Epithelial cell of proximal tubule (primary cell): ENCODE results near the gene SLC25A1. TPM values are rescaled to one million over a fixed set of nuclear protein-coding genes. Genes with fewer than 3 reads are reported as not detected.
A peak's percentile ranks its signal among the peaks of the same experiment; 100 is the strongest.

Experiments used
- DNase-seq: peaks from one replicate; pipeline ENCODE4 v3.0.0-alpha.2; 2011; ENCODE audit warnings: low read depth
- H3K4me3 ChIP-seq: 2 replicates; pipeline ENCODE4 v1.5.1; 2011; ENCODE audit warnings: low read depth, mild to moderate bottlenecking, low read length
- total RNA-seq: library from RNA; depleted of rRNA; stranded (reverse); fragments of >200 nt; gene quantifications from 2 replicates; pipeline ENCODE4 v1.2.3, GENCODE V29; 2015
- TF ChIP-seq, protein P1 (sequence below): conservative IDR thresholded peaks from 2 replicates; pipeline ENCODE4 v1.5.1; 2012; ENCODE audit warnings: low read depth, mild to moderate bottlenecking, low read length

The SLC25A1 gene
- total RNA-seq, 1 donor from 2014 or later = 168 TPM

- H3K4me3 ChIP-seq = no peak overlapping the region
- TF ChIP-seq, protein P1, sequence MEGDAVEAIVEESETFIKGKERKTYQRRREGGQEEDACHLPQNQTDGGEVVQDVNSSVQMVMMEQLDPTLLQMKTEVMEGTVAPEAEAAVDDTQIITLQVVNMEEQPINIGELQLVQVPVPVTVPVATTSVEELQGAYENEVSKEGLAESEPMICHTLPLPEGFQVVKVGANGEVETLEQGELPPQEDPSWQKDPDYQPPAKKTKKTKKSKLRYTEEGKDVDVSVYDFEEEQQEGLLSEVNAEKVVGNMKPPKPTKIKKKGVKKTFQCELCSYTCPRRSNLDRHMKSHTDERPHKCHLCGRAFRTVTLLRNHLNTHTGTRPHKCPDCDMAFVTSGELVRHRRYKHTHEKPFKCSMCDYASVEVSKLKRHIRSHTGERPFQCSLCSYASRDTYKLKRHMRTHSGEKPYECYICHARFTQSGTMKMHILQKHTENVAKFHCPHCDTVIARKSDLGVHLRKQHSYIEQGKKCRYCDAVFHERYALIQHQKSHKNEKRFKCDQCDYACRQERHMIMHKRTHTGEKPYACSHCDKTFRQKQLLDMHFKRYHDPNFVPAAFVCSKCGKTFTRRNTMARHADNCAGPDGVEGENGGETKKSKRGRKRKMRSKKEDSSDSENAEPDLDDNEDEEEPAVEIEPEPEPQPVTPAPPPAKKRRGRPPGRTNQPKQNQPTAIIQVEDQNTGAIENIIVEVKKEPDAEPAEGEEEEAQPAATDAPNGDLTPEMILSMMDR = no peak
- no peak for DNase-seq
Observed at GRCh38 chr22:19148417-19149046, 30.0 kb downstream of the SLC25A1 start.

- DNase-seq = no peak
- TF ChIP-seq, protein P1 = no peak
- H3K4me3 ChIP-seq = no peak overlapping the region
Observed at GRCh38 chr22:19147195-19147780, 31.2 kb downstream of the SLC25A1 start.

- no peak for DNase-seq
- TF ChIP-seq, protein P1 = peak; percentile 25
- no peak overlapping the region for H3K4me3 ChIP-seq
Observed at GRCh38 chr22:19146215-19146968, 32.1 kb downstream of the SLC25A1 start.

DNA sequence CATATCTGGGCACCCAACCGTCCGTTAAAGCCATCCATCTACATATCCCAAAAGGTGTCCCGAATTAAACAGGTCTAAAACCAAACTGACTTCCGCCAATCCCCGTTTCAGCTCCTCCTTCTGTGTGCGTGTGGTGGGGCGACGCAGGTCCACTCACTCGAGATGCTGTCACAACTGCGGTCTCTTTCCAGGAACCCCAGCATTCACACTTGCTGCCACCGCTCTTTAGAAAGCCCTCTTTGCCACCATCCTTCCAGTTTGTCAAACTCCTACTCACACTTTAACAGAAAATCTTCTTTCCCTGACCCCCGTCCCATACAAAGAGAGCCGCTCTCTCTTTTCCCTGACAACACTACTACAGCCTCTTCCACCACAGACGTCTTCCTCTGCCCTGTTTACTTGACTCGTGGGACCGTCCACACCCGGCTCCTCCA, 34.6 kb downstream of the SLC25A1 start:
- TF ChIP-seq, protein P1 = no peak
- no peak for DNase-seq
- H3K4me3 ChIP-seq = peak overlapping the region; percentile 99

DNA sequence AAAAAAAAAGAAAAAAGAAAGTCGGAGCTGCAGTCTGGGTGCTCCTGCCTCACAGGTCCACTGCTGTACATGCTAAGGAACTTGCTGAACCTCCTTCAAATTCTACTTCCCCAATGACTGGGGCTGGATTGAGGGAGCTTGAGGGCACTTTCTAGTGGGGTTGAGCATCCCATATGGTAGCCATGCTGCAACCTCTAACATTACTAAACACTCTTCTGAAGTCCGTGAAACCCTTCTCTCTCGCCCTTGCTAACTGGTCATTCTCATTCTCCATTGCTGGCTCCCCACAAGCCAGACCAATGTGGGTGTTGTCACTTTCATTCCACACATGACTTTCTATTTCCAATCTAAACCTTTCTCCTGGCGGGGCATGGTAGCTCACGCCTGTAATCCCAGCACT, 35.3 kb downstream of the SLC25A1 start:
- TF ChIP-seq, protein P1 = no peak
- no peak for DNase-seq
- no peak overlapping the region for H3K4me3 ChIP-seq

DNA sequence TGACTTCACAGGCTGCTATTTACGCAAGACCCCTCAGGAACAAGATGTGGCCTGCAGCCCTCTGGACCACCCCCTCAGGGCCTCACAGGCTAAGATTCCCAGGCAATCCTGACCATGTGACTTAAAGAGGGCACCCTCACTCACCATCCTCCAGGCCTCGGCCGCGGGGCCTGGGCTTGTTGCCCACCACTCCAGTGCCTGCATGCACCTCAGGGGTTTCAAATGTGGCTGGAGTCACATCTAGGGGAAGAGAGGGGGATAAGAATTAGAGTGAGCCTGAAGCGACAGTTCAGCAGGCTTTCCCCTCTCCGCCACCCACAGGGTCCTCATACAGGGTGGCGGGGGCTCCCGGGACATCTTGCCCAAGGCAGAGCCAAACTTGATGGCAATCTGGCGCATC, 36.1 kb downstream of the SLC25A1 start:
- DNase-seq = no peak
- no peak overlapping the region for H3K4me3 ChIP-seq
- TF ChIP-seq, protein P1 = no peak

- DNase-seq = no peak
Observed at GRCh38 chr22:19139974-19140373, 38.6 kb downstream of the SLC25A1 start.

More at GRCh38 chr22:19139974-19140373, 38.6 kb downstream of the SLC25A1 start:
- TF ChIP-seq, protein P1 = no peak
- no peak overlapping the region for H3K4me3 ChIP-seq
